Upper lobe of right lung (tissue), 1 donor: ENCODE measurements around the gene MGST2. TPM values are rescaled to one million over a fixed set of nuclear protein-coding genes. Genes with fewer than 3 reads are reported as not detected.

ENCODE experiments used
- ATAC-seq: fragments of 200-7000 bp; cut with Tn5 transposase; one replicate; pipeline ENCODE4 v1.9.1; 2020; ENCODE audit warnings: mild to moderate bottlenecking, moderate library complexity
- DNase-seq: peaks from one replicate; pipeline ENCODE4 v3.0.0-alpha.2; 2020
- H3K27ac ChIP-seq: fragments of 200-600 bp; one replicate; pipeline ENCODE4 v1.8.0; 2022
- H3K27me3 ChIP-seq: fragments of 200-600 bp; one replicate; pipeline ENCODE4 v1.8.0; 2022; ENCODE audit warnings: mild to moderate bottlenecking
- H3K36me3 ChIP-seq: fragments of 200-600 bp; one replicate; pipeline ENCODE4 v1.8.0; 2022
- H3K4me1 ChIP-seq: fragments of 200-600 bp; one replicate; pipeline ENCODE4 v1.8.0; 2022
- H3K4me3 ChIP-seq: fragments of 200-600 bp; one replicate; pipeline ENCODE4 v1.8.0; 2022; ENCODE audit warnings: mild to moderate bottlenecking
- H3K9me3 ChIP-seq: fragments of 200-600 bp; one replicate; pipeline ENCODE4 v1.8.0; 2022
- intact Hi-C: fragments of 100-400 bp; cut with DNase I; formaldehyde crosslinking; loops from one replicate; pipeline ENCODE4 v1.11.0; 2022
- total RNA-seq: library from RNA; stranded (reverse); fragmentation: NEBNext Ultra II Directional; extraction: Animal tissue kit (Norgen Biotek cat#: 25700); gene quantifications from one replicate; pipeline ENCODE4 v1.2.1, GENCODE V29; 2021
- TF ChIP-seq, protein P1 (sequence below): fragments of 200-600 bp; IDR thresholded peaks from one replicate; pipeline ENCODE4 v1.8.0; 2022; ENCODE audit warnings: antibody characterized with exemption
- donor health status: DM: no; HTN: yes; CAD: no; lungs with severe emphysema.

The MGST2 gene
- total RNA-seq, 1 donor from 2014 or later, result 64.6 TPM

DNA sequence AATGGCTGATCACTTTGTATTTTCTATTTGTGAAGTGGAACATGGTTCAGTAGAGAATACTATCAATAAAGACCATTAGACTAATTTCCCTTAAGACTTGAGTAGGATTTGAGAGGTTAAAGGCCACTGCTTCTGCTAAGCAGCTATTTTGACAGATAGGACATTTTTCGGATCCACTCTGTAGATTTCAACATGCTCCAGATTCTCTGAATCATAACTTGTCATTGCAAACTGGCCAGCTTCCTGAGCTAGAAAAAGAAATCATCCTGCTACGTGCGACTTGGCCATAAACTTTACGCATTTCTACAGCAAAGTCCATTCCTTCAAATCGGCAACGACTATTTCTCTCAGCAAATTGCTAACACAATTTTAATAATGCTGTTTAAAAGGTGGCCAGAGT lies 55.2 kb downstream of the MGST2 start:
- no peak for ATAC-seq
- H3K4me3 ChIP-seq, result no peak overlapping the region
- intact Hi-C loops, result loop anchor here (10.0 kb wide), 1 partner anchor 524 kb away; no protein-coding TSS in a partner anchor
- no peaks in the 10 kb centered on the region for H3K4me1 ChIP-seq
- no peak for DNase-seq
- H3K27ac ChIP-seq, result peak overlapping the region; percentile 5
- TF ChIP-seq, protein P1, sequence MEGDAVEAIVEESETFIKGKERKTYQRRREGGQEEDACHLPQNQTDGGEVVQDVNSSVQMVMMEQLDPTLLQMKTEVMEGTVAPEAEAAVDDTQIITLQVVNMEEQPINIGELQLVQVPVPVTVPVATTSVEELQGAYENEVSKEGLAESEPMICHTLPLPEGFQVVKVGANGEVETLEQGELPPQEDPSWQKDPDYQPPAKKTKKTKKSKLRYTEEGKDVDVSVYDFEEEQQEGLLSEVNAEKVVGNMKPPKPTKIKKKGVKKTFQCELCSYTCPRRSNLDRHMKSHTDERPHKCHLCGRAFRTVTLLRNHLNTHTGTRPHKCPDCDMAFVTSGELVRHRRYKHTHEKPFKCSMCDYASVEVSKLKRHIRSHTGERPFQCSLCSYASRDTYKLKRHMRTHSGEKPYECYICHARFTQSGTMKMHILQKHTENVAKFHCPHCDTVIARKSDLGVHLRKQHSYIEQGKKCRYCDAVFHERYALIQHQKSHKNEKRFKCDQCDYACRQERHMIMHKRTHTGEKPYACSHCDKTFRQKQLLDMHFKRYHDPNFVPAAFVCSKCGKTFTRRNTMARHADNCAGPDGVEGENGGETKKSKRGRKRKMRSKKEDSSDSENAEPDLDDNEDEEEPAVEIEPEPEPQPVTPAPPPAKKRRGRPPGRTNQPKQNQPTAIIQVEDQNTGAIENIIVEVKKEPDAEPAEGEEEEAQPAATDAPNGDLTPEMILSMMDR, result no peak
- no peaks in the 10 kb centered on the region for H3K27me3 ChIP-seq
- H3K9me3 ChIP-seq, result no peaks in the 10 kb centered on the region
- peaks cover 37% of the 10 kb centered on the region for H3K36me3 ChIP-seq

DNA sequence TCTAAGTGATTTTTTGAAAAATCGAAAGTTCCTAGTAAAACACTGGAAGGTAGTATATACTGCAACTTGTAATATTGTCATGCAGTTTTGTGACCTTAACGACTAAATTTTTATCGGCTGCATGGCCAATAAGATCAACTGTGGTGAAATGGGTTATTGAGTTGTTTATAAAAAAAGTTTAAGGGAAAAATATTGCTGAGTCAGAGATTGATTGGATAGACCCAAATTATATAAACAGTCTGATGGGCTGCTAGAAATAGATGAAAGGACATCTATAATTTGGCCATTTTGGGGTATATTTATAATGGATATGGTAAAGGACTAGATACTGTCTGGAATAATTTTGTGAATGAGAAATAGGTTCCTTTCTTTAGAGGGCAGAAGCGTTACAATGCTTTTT lies 56.2 kb downstream of the MGST2 start:
- Histone ChIP-seq H3K4me1 (no peaks in the 10 kb centered on the region), H3K27me3 (no peaks in the 10 kb centered on the region), H3K27ac (no peak overlapping the region), H3K36me3 (peaks cover 37% of the 10 kb centered on the region), H3K4me3 (no peak overlapping the region), H3K9me3 (no peaks in the 10 kb centered on the region)
- ATAC-seq, result no peak
- TF ChIP-seq, protein P1, result no peak
- intact Hi-C loops, result loop anchor here (10.0 kb wide), 1 partner anchor 523 kb away; no protein-coding TSS in a partner anchor
- DNase-seq, result no peak

DNA sequence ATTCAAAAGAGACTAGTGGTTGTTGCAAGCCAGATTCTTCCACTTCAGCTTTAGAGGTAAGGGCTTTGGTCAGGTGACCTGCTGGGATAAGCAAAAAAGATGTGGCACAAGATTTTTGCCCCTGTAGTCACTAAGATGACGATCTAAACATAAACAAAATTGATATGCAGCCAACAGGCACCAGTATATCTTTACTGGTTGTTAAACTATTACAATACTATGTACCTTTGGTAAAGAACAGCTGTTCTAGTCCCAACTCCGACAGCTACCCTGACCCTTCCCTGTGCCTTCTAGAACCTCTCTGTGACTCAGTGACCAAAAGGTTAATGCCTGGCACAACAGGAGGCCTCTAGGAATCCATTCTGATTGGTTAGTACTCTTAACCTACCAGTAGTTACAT lies 59.6 kb downstream of the MGST2 start:
- Histone ChIP-seq H3K27me3 (no peaks in the 10 kb centered on the region), H3K27ac (no peak overlapping the region), H3K4me3 (no peak overlapping the region), H3K36me3 (peaks cover 23% of the 10 kb centered on the region), H3K4me1 (no peaks in the 10 kb centered on the region), H3K9me3 (no peaks in the 10 kb centered on the region)
- TF ChIP-seq, protein P1, result no peak
- intact Hi-C loops, result loop anchor here (10.0 kb wide), 1 partner anchor 520 kb away; no protein-coding TSS in a partner anchor
- ATAC-seq (no peak), DNase-seq (no peak)

DNA sequence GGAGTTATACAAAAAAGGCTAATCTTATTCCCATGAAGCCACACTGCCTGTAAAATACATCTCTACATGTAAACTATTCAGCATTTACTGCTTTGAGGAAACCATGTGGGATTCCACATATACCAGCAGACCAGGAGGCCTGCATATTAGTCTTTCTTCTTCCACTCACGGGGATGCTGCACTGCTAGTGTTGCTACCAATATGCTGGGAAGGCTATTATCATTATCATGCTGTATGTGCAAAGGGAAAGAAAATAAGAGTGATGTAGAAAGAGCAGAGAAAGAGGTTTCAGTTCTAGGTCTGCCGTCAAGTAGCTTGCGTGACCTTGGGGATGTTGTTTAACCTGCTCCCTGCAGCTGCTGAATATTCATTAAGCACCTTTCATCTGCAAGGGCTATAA lies 61.0 kb downstream of the MGST2 start:
- Histone ChIP-seq H3K4me1 (no peaks in the 10 kb centered on the region), H3K36me3 (peaks cover 24% of the 10 kb centered on the region), H3K4me3 (no peak overlapping the region), H3K9me3 (no peaks in the 10 kb centered on the region), H3K27me3 (no peaks in the 10 kb centered on the region), H3K27ac (no peak overlapping the region)
- intact Hi-C loops, result loop anchor here (10.0 kb wide), 1 partner anchor 518 kb away; no protein-coding TSS in a partner anchor
- no peak for DNase-seq
- TF ChIP-seq, protein P1, result no peak
- ATAC-seq, result no peak

DNA sequence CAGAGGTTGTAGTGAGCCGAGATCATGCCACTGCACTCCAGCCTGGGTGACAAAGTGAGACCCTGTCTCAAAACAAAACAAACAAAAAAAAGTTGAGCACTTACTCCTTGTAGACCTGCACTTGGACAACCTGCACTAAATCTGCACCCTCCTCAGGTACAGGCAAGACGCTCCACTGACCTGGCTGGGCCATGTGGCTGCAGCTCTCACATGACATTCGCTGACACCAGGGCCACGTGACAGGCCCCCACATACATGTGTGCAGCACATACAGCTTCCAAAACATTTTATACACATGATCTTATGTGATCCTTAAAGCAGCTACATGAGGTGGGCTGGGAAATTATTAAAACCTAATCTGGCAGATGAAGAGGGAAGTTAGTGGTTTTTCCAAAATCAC lies 62.5 kb downstream of the MGST2 start:
- no peak for ATAC-seq
- Histone ChIP-seq H3K9me3 (no peaks in the 10 kb centered on the region), H3K27me3 (no peaks in the 10 kb centered on the region), H3K4me1 (no peaks in the 10 kb centered on the region), H3K4me3 (no peak overlapping the region), H3K27ac (no peak overlapping the region), H3K36me3 (peaks cover 24% of the 10 kb centered on the region)
- intact Hi-C loops, result loop anchor here (10.0 kb wide), 1 partner anchor 517 kb away; no protein-coding TSS in a partner anchor
- TF ChIP-seq, protein P1, result no peak
- DNase-seq, result no peak

DNA sequence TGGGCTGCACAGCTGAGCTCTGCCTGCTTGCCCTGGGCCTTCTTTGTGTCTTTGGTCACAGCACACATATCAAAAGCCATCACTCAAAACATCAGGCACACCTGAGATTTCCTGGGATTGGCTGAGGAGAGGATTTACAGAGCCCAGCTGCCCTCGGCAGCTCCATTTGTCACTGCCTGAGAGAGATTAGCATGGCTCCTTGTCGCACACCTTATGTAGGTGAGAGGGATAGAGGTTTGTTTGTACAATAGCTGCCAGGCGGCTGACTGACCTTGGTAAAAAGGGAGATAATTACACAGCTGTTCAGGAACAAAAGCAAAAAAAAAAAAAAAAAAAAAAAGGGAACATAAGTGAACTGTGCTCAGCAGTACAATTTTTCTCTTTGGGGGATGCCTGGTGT lies 63.2 kb downstream of the MGST2 start:
- TF ChIP-seq, protein P1, result no peak
- H3K36me3 ChIP-seq, result peaks cover 24% of the 10 kb centered on the region
- ATAC-seq (no peak), DNase-seq (no peak)
- intact Hi-C loops, result loop anchor here (10.0 kb wide), 1 partner anchor 516 kb away; no protein-coding TSS in a partner anchor
- peaks cover 5% of the 10 kb centered on the region for H3K4me1 ChIP-seq
- no peaks in the 10 kb centered on the region for H3K9me3 ChIP-seq
- no peak overlapping the region for H3K4me3 ChIP-seq
- H3K27me3 ChIP-seq, result no peaks in the 10 kb centered on the region
- H3K27ac ChIP-seq, result no peak overlapping the region
